ENCODE measurements around the gene BBS4.

BBS4 gene

GRCh38 chr15:72749700-72750099, 63.7 kb downstream of the BBS4 start:
- no peak for TF ChIP-seq L3MBTL2 (conservative IDR thresholded peaks at IDR 0.05)
- no peak for TF ChIP-seq ZNF384 (IDR thresholded peaks at IDR 0.05)
- no peak for TF ChIP-seq ARNT (IDR thresholded peaks at IDR 0.05)
- no peak for TF ChIP-seq SUZ12 (IDR thresholded peaks at IDR 0.05)
- TF ChIP-seq HDGF (IDR thresholded peaks at IDR 0.05; ENCODE audit: borderline replicate concordance): no peak
- no peak for TF ChIP-seq CTBP1 (IDR thresholded peaks at IDR 0.05; ENCODE audit: borderline replicate concordance)
- TF ChIP-seq FOXK2 (IDR thresholded peaks at IDR 0.05): no peak
- TF ChIP-seq NFRKB (IDR thresholded peaks at IDR 0.05): no peak
- no peak for TF ChIP-seq LEF1 (IDR thresholded peaks at IDR 0.05; ENCODE audit: borderline replicate concordance)
- DNase-seq (ENCODE audit: extremely low spot score): no peak
- CTCF ChIA-PET: no interaction called here
- POLR2A ChIA-PET: no interaction called here

DNA sequence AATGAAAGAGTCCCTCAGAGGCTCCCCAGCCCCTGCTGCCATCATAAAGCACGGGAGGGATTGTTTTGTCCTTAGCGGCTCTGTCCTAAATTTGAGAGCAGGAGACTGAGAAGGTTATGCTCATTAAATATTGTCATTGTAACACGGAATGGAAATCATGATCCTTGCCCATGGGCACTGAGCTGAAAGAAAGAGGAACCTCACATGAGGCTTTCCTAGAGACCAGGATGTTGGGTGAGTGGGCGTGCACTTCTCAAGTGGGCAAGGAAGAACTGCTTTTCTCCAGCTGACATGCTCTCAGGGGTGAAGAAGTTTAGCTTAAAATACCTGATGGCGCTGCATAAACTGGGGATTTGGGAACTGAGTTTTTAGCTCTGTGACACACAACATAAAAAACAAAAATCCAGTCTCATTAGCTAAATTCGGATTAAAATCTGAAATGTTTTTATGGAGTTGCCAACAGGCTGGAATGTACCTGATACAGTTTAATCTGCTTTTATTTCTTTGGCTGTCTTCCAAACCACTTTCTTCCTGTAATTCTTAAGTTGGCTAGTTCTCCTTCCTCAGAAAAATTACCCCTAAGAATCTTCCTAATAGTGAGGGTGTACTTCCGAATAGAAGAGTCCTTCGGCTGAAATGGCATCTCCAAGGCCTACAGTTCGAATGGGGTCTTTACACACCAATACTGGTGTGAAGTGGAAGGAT, 65.9 kb downstream of the BBS4 start:
- ChIA-PET CTCF (no interaction called here), POLR2A (no interaction called here)
- DNase-seq (ENCODE audit: extremely low spot score): no peak
- TF ChIP-seq, protein P1, sequence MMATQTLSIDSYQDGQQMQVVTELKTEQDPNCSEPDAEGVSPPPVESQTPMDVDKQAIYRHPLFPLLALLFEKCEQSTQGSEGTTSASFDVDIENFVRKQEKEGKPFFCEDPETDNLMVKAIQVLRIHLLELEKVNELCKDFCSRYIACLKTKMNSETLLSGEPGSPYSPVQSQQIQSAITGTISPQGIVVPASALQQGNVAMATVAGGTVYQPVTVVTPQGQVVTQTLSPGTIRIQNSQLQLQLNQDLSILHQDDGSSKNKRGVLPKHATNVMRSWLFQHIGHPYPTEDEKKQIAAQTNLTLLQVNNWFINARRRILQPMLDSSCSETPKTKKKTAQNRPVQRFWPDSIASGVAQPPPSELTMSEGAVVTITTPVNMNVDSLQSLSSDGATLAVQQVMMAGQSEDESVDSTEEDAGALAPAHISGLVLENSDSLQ (IDR thresholded peaks at IDR 0.05): no peak
- TF ChIP-seq SP1 (IDR thresholded peaks at IDR 0.05): no peak
- TF ChIP-seq ZNF384 (IDR thresholded peaks at IDR 0.05): no peak
- no peak for TF ChIP-seq FOXA1 (IDR thresholded peaks at IDR 0.05)
- no peak for TF ChIP-seq FOXM1 (IDR thresholded peaks at IDR 0.05; ENCODE audit: borderline replicate concordance)
- TF ChIP-seq NFRKB (IDR thresholded peaks at IDR 0.05): no peak
- no peak for TF ChIP-seq BHLHE40 (IDR thresholded peaks at IDR 0.05; ENCODE audit: borderline replicate concordance)
- TF ChIP-seq ARNT (IDR thresholded peaks at IDR 0.05): no peak
- TF ChIP-seq L3MBTL2 (conservative IDR thresholded peaks at IDR 0.05): no peak
- TF ChIP-seq ELF4 (IDR thresholded peaks at IDR 0.05): no peak
- TF ChIP-seq LEF1 (IDR thresholded peaks at IDR 0.05; ENCODE audit: borderline replicate concordance): no peak

GRCh38 chr15:72754096-72754495, 68.1 kb downstream of the BBS4 start:
- ChIA-PET CTCF (interaction anchor here (1.3 kb wide), 1 partner anchor 32 kb away, joined by 5 read pairs; no protein-coding TSS in a partner anchor), POLR2A (no interaction called here)
- no peak for DNase-seq (ENCODE audit: extremely low spot score)
- TF ChIP-seq FOXA1 (IDR thresholded peaks at IDR 0.05) (no peak), FOXM1 (IDR thresholded peaks at IDR 0.05; ENCODE audit: borderline replicate concordance) (no peak), CTBP1 (IDR thresholded peaks at IDR 0.05; ENCODE audit: borderline replicate concordance) (no peak), SP1 (IDR thresholded peaks at IDR 0.05) (no peak), SUZ12 (IDR thresholded peaks at IDR 0.05) (no peak), ARNT (IDR thresholded peaks at IDR 0.05) (no peak), NFRKB (IDR thresholded peaks at IDR 0.05) (no peak), LEF1 (IDR thresholded peaks at IDR 0.05; ENCODE audit: borderline replicate concordance) (no peak)

- CTCF ChIA-PET: interaction anchor here (0.7 kb wide), 1 partner anchor 508 kb away, joined by 3 read pairs; no protein-coding TSS in a partner anchor
- TF ChIP-seq ZNF384 (IDR thresholded peaks at IDR 0.05) (no peak), TARDBP (IDR thresholded peaks at IDR 0.05) (no peak), FOXK2 (IDR thresholded peaks at IDR 0.05) (no peak), FOXA1 (IDR thresholded peaks at IDR 0.05) (no peak), CTBP1 (IDR thresholded peaks at IDR 0.05; ENCODE audit: borderline replicate concordance) (no peak), FOXM1 (IDR thresholded peaks at IDR 0.05; ENCODE audit: borderline replicate concordance) (no peak), LEF1 (IDR thresholded peaks at IDR 0.05; ENCODE audit: borderline replicate concordance) (no peak), SP1 (IDR thresholded peaks at IDR 0.05) (no peak), BHLHE40 (IDR thresholded peaks at IDR 0.05; ENCODE audit: borderline replicate concordance) (no peak), ELF4 (IDR thresholded peaks at IDR 0.05) (no peak)
- DNase-seq (ENCODE audit: extremely low spot score): no peak
- POLR2A ChIA-PET: no interaction called here
These were observed 72.2 kb downstream of the BBS4 start for GRCh38 chr15:72758182-72758581.

DNA sequence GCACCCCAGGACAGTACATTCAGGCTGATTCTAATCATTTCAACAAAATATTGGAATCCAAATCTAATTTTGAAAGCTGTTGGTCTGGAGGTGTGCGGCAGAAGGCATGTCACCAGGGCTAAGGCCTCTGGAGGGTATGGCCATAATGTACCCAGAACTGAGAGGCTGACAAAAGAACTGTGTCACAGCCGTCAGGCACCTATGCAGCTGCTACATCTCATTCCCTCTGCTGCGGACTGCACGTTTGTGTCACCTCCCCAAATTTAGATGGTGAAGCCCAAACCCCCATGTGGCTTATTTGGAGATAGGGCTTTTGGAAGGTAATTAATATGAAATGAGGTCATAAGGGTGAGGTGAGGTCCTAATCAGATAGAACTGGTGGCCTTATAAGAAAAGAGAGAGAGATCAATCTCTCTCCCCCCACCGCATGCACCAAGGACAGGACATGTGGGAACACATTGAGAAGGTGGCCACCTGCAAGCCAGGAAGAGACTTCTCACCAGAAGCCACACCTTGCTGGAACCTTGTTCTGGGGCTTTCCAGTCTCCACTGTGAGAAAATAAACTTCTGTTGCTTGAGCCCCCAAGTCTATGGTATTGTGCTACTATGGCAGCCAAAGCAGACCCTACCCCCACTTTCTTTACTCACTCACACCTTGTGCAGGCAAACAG, 74.7 kb downstream of the BBS4 start:
- ChIA-PET POLR2A (interaction anchor here (1.3 kb wide), 1 partner anchor 75 kb away, joined by 3 read pairs; the partner anchor contains the start of genes BBS4 and HIGD2B), CTCF (no interaction called here)
- DNase-seq (ENCODE audit: extremely low spot score): no peak
- no peak for TF ChIP-seq NFRKB (IDR thresholded peaks at IDR 0.05)

DNA sequence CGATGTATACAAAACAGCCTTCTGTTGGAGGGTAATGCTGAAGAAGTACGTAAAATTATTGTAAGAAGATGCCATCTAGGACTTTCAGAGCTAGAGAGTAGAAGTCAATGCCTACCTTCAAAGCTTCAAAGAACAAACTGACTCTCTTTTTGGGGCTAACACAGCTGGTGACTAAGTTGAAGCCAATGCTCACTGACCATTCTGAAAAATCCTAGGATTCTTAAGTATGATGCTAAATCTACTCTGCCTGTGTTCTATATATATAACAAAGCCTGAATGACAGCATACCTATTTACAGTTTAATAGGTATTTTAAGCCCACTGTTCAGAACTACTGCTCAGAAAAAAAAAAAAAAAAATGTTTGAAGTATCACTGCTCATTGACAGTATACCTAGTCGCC, 78.6 kb downstream of the BBS4 start:
- CTCF ChIA-PET: interaction anchor here (0.6 to 0.7 kb wide), 2 partner anchors 520 to 933 kb away, joined by 4 to 6 read pairs; no protein-coding TSS in a partner anchor
- DNase-seq (ENCODE audit: extremely low spot score): no peak
- TF ChIP-seq TARDBP (IDR thresholded peaks at IDR 0.05) (no peak), FOXM1 (IDR thresholded peaks at IDR 0.05; ENCODE audit: borderline replicate concordance) (no peak)
- POLR2A ChIA-PET: no interaction called here

GRCh38 chr15:72766025-72766424, 80.0 kb downstream of the BBS4 start:
- CTCF ChIA-PET: no interaction called here
- DNase-seq (ENCODE audit: extremely low spot score): no peak
- TF ChIP-seq FOXA1 (IDR thresholded peaks at IDR 0.05): no peak
- no peak for TF ChIP-seq ARNT (IDR thresholded peaks at IDR 0.05)
- no peak for TF ChIP-seq NFRKB (IDR thresholded peaks at IDR 0.05)
- POLR2A ChIA-PET: no interaction called here

DNA sequence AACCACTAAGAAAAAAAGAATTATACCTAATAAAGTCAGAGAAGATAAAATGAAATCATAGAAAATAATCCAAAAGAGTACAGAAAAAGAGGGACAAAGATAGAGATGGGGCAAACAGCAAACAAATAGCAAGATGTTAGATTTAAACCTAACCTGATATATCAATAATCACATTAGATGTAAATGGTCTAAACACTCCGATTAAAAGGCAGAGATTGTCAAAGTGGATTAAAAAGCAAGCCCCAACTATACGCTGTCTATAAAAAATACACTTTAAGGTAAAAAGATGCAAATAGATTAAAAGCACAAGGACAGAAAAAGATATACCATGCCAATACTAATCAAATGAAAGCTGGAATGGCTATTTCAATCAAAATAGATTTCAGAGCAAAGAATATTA, 80.8 kb downstream of the BBS4 start:
- ChIA-PET CTCF (no interaction called here), POLR2A (no interaction called here)
- DNase-seq (ENCODE audit: extremely low spot score): no peak
- no peak for TF ChIP-seq FOXA1 (IDR thresholded peaks at IDR 0.05)
